Measurements from ENCODE around the gene UGT1A5. TPM values are rescaled to one million over a fixed set of nuclear protein-coding genes. Genes with fewer than 3 reads are reported as not detected.

The UGT1A5 gene
- total RNA-seq, 2 experiments from 2014 or later = not detected

DNA sequence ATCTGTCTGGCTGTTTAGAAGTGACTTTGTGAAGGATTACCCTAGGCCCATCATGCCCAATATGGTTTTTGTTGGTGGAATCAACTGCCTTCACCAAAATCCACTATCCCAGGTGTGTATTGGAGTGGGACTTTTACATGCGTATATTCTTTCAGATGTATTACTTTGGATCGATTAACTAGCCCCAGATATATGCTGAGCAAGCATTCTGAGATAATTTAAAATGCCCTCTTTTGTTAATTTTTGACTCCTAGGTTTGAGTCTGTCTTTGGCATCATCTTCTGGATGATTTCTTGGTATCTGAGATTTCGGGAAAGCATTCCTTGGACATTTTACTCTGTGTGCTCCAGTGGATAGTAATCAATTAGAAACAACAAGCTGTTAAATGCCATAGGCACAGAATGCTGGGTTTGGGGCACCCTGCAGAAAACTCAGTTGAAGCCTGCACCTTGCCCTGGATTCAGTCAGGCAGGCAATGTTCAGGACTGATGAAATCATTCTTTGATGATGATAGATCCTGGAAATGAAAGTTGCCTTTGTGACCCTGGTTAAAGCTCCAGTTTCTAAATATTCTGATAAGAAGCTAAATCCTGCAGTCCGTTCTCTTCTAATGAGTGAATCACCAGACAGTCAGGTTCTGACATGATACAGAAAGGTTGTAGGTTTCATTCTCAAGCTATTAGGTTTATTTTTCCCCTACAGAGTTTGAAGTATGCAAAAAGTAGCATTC lies 48.5 kb downstream of the UGT1A5 start:
- Mint-ChIP-seq H3K9me3 (no peaks in the 10 kb centered on the region), H3K27ac (no peak overlapping the region), H3K36me3 (ENCODE audit: low read depth) (no peaks in the 10 kb centered on the region), H3K4me1 (no peaks in the 10 kb centered on the region), H3K27me3 (peaks cover 16% of the 10 kb centered on the region), H3K4me3 (no peak overlapping the region)
- no peak for DNase-seq
- POLR2A ChIA-PET = no interaction called here
- CTCF ChIA-PET = no interaction called here

GRCh38 chr2:233764264-233764663 lies 51.6 kb downstream of the UGT1A5 start:
- DNase-seq = no peak
- ChIA-PET CTCF (no interaction called here), POLR2A (no interaction called here)
- Mint-ChIP-seq H3K27me3 (peaks cover 21% of the 10 kb centered on the region), H3K27ac (no peak overlapping the region), H3K36me3 (ENCODE audit: low read depth) (no peaks in the 10 kb centered on the region), H3K4me3 (no peak overlapping the region), H3K9me3 (no peaks in the 10 kb centered on the region), H3K4me1 (no peaks in the 10 kb centered on the region)

- H3K4me3 Mint-ChIP-seq = no peak overlapping the region
- ChIA-PET CTCF (no interaction called here), POLR2A (no interaction called here)
- no peaks in the 10 kb centered on the region for H3K36me3 Mint-ChIP-seq (ENCODE audit: low read depth)
- H3K27ac Mint-ChIP-seq = no peak overlapping the region
- H3K9me3 Mint-ChIP-seq = no peaks in the 10 kb centered on the region
- no peak for DNase-seq
- peaks cover 22% of the 10 kb centered on the region for H3K27me3 Mint-ChIP-seq
- no peaks in the 10 kb centered on the region for H3K4me1 Mint-ChIP-seq
These were observed 52.1 kb downstream of the UGT1A5 start for GRCh38 chr2:233764761-233765160.

DNA sequence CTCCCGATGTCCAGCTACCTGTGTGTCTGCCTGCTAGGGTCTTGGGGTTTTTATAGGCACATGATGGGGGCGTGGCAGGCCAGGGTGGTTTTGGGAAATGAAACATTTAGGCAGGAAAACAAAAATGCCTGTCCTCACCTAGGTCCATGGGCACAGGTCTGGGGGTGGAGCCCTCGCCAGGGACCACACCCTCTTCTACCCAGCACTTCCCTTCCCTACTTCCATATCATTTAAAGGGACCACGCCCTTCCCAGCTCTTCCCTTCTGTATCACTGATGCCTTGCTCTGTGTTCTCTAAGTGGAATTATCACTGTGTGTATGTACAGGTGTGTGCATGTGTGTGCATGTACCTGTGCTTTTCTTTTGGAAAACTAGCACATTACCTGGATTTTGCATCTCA lies 53.7 kb downstream of the UGT1A5 start:
- CTCF ChIA-PET = no interaction called here
- no peak for DNase-seq
- no peak overlapping the region for H3K4me3 Mint-ChIP-seq

GRCh38 chr2:233768076-233768475 lies 55.4 kb downstream of the UGT1A5 start:
- no peak overlapping the region for H3K4me3 Mint-ChIP-seq
- POLR2A ChIA-PET = no interaction called here
- DNase-seq = no peak
- no peaks in the 10 kb centered on the region for H3K36me3 Mint-ChIP-seq (ENCODE audit: low read depth)
- no peak overlapping the region for H3K27ac Mint-ChIP-seq
- H3K4me1 Mint-ChIP-seq = no peaks in the 10 kb centered on the region
- no peaks in the 10 kb centered on the region for H3K9me3 Mint-ChIP-seq
- CTCF ChIA-PET = no interaction called here
- H3K27me3 Mint-ChIP-seq = peaks cover 25% of the 10 kb centered on the region

More for the DNA sequence above, 53.7 kb downstream of the UGT1A5 start:
- no peaks in the 10 kb centered on the region for H3K4me1 Mint-ChIP-seq
- H3K9me3 Mint-ChIP-seq = no peaks in the 10 kb centered on the region
- no peaks in the 10 kb centered on the region for H3K36me3 Mint-ChIP-seq (ENCODE audit: low read depth)
- no peak overlapping the region for H3K27ac Mint-ChIP-seq
- POLR2A ChIA-PET = no interaction called here
- H3K27me3 Mint-ChIP-seq = peaks cover 27% of the 10 kb centered on the region

GRCh38 chr2:233769260-233769659 lies 56.6 kb downstream of the UGT1A5 start:
- Mint-ChIP-seq H3K36me3 (ENCODE audit: low read depth) (no peaks in the 10 kb centered on the region), H3K9me3 (no peaks in the 10 kb centered on the region), H3K4me1 (no peaks in the 10 kb centered on the region), H3K27me3 (peaks cover 16% of the 10 kb centered on the region), H3K27ac (no peak overlapping the region), H3K4me3 (no peak overlapping the region)
- ChIA-PET POLR2A (no interaction called here), CTCF (no interaction called here)
- DNase-seq = no peak

- Mint-ChIP-seq H3K4me3 (no peak overlapping the region), H3K4me1 (no peaks in the 10 kb centered on the region), H3K36me3 (ENCODE audit: low read depth) (no peaks in the 10 kb centered on the region), H3K9me3 (peaks cover 3% of the 10 kb centered on the region), H3K27me3 (peaks cover 14% of the 10 kb centered on the region), H3K27ac (no peak overlapping the region)
- DNase-seq = no peak
- ChIA-PET POLR2A (no interaction called here), CTCF (no interaction called here)
These were observed 59.4 kb downstream of the UGT1A5 start for GRCh38 chr2:233772153-233772552.

- CTCF ChIA-PET = no interaction called here
- no peak overlapping the region for H3K4me3 Mint-ChIP-seq
- no peaks in the 10 kb centered on the region for H3K36me3 Mint-ChIP-seq (ENCODE audit: low read depth)
- peaks cover 13% of the 10 kb centered on the region for H3K27me3 Mint-ChIP-seq
- no peaks in the 10 kb centered on the region for H3K4me1 Mint-ChIP-seq
- no peak for DNase-seq
- H3K27ac Mint-ChIP-seq = no peak overlapping the region
- peaks cover 3% of the 10 kb centered on the region for H3K9me3 Mint-ChIP-seq
- POLR2A ChIA-PET = no interaction called here
These were observed 59.9 kb downstream of the UGT1A5 start for GRCh38 chr2:233772583-233772982.

DNA sequence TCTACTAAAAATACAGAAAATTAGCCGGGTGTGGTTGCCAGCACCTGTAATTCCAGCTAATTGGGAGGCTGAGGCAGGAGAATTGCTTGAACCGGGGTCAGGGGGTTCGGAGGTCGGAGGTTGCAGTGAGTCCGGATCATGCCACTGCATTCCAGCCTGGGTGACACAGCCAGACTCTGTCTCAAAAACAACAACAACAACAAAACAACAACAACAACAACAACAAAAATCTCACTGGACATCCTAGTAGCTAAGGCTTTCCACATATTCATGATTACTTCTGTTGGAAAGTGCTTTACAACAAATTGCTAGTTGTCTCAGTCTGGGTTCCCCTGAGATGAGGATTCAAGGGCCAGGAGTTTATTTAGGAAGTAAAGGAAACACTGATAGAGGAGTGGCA lies 61.1 kb downstream of the UGT1A5 start:
- peaks cover 3% of the 10 kb centered on the region for H3K9me3 Mint-ChIP-seq
- no peak overlapping the region for H3K27ac Mint-ChIP-seq
- DNase-seq = no peak
- no peak overlapping the region for H3K4me3 Mint-ChIP-seq
- CTCF ChIA-PET = interaction anchor here (1.3 kb wide), 1 partner anchor 40 kb away, joined by 3 read pairs; no protein-coding TSS in a partner anchor
- H3K4me1 Mint-ChIP-seq = no peaks in the 10 kb centered on the region
- H3K36me3 Mint-ChIP-seq (ENCODE audit: low read depth) = no peaks in the 10 kb centered on the region
- POLR2A ChIA-PET = no interaction called here
- peaks cover 10% of the 10 kb centered on the region for H3K27me3 Mint-ChIP-seq

GRCh38 chr2:233775414-233775813 lies 62.7 kb downstream of the UGT1A5 start:
- Mint-ChIP-seq H3K4me3 (no peak overlapping the region), H3K27me3 (peaks cover 8% of the 10 kb centered on the region), H3K4me1 (no peaks in the 10 kb centered on the region), H3K36me3 (ENCODE audit: low read depth) (no peaks in the 10 kb centered on the region), H3K9me3 (peaks cover 3% of the 10 kb centered on the region), H3K27ac (no peak overlapping the region)
- POLR2A ChIA-PET = no interaction called here
- CTCF ChIA-PET = no interaction called here
- no peak for DNase-seq

DNA sequence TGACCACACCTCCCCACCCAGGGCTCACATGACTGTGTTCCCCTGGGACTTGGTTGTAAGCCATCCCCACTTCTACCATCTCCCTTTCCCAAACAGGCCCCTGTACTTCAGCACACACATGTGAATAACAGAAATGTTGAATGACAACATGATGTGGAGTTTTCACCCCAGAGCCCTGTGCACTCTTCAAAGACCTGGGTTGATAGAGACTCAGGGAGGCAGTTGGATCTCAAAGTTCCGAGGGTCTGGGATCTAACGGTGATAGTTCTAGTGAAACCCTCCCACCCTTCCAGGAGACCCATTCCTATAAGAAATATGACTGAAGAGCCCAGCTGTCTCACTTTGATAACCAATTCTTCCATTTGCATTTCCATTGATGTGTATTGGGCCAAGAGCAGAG lies 65.3 kb downstream of the UGT1A5 start, which contains the start of gene MROH2A:
TSS of gene MROH2A (plus strand) at position 301 of the 400 bp plus-strand sequence. CDS start 1,029 bp downstream, outside the sequence.
- ChIA-PET CTCF (interaction anchor here (0.5 kb wide), 1 partner anchor 239 kb away, joined by 3 read pairs; no protein-coding TSS in a partner anchor), POLR2A (no interaction called here)

GRCh38 chr2:233779722-233780121 lies 67.0 kb downstream of the UGT1A5 start:
- H3K36me3 Mint-ChIP-seq (ENCODE audit: low read depth) = no peaks in the 10 kb centered on the region
- ChIA-PET CTCF (no interaction called here), POLR2A (no interaction called here)
- H3K4me3 Mint-ChIP-seq = no peak overlapping the region
- no peaks in the 10 kb centered on the region for H3K4me1 Mint-ChIP-seq
- H3K9me3 Mint-ChIP-seq = peaks cover 3% of the 10 kb centered on the region
- DNase-seq = no peak
- H3K27ac Mint-ChIP-seq = no peak overlapping the region
- peaks cover 20% of the 10 kb centered on the region for H3K27me3 Mint-ChIP-seq

More for the DNA sequence above, 65.3 kb downstream of the UGT1A5 start, which contains the start of gene MROH2A:
- no peak for DNase-seq
- no peaks in the 10 kb centered on the region for H3K4me1 Mint-ChIP-seq
- H3K27me3 Mint-ChIP-seq = peaks cover 19% of the 10 kb centered on the region
- H3K4me3 Mint-ChIP-seq = no peak within 1 kb of the TSS
- no peak within 1 kb of the TSS for H3K27ac Mint-ChIP-seq
- H3K9me3 Mint-ChIP-seq = peaks cover 3% of the 10 kb centered on the region
- no peaks in the 10 kb centered on the region for H3K36me3 Mint-ChIP-seq (ENCODE audit: low read depth)

DNA sequence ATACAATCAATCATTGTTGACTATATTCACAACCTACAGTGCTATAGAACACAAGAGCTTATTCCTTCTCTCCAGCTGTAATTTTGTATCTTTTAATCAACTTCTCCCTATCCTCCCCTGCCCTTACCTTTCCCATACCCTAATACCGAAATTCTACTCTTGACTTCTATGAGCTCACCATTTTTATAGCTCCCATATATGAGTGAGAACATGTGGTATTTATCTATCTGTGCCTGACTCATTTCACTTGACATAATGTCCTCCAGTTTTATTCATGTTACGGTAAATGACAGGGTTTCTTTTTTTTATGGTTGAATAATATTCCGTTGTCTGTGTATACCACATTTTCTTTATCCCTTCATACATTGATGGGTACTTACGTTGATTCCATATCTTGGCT lies 68.1 kb downstream of the UGT1A5 start:
- CTCF ChIA-PET = interaction anchor here (1.0 kb wide), 1 partner anchor 25 kb away, joined by 3 read pairs; no protein-coding TSS in a partner anchor

GRCh38 chr2:233789554-233789953 lies 76.8 kb downstream of the UGT1A5 start:
- POLR2A ChIA-PET = no interaction called here
- DNase-seq = no peak
- CTCF ChIA-PET = no interaction called here
- H3K9me3 Mint-ChIP-seq = no peaks in the 10 kb centered on the region
- no peak overlapping the region for H3K27ac Mint-ChIP-seq
- H3K4me1 Mint-ChIP-seq = no peaks in the 10 kb centered on the region
- H3K4me3 Mint-ChIP-seq = no peak overlapping the region
- no peaks in the 10 kb centered on the region for H3K36me3 Mint-ChIP-seq (ENCODE audit: low read depth)
- H3K27me3 Mint-ChIP-seq = no peaks in the 10 kb centered on the region

More for the DNA sequence above, 68.1 kb downstream of the UGT1A5 start:
- Mint-ChIP-seq H3K4me1 (no peaks in the 10 kb centered on the region), H3K4me3 (no peak overlapping the region), H3K9me3 (peaks cover 3% of the 10 kb centered on the region), H3K27ac (no peak overlapping the region), H3K27me3 (peaks cover 18% of the 10 kb centered on the region), H3K36me3 (ENCODE audit: low read depth) (no peaks in the 10 kb centered on the region)
- no peak for DNase-seq
- POLR2A ChIA-PET = no interaction called here
